GM18951 (cell line): ENCODE data around the gene ISG15.
"Not testable (repeated sequence)": the region's sequence is repeated elsewhere in the genome, so short reads cannot be mapped to it uniquely, and the experiment has no call there.

Experiments
- POLR2A ChIP-seq: IDR thresholded peaks from 4 replicates; pipeline ENCODE4 v1.6.1; 2011; ENCODE audit warnings: mild to moderate bottlenecking; ENCODE audit not compliant: insufficient read length, insufficient read depth; ENCODE audit errors: extremely low read depth
- in situ Hi-C: fragments of 300-500 bp; cut with MboI; formaldehyde crosslinking; loops from one replicate; pipeline ENCODE4 v1.12.0; 2022; ENCODE audit warnings: low sequenced_read_pairs, mixed read lengths, inconsistent platforms; ENCODE audit not compliant: unreplicated experiment

Gene ISG15

DNA sequence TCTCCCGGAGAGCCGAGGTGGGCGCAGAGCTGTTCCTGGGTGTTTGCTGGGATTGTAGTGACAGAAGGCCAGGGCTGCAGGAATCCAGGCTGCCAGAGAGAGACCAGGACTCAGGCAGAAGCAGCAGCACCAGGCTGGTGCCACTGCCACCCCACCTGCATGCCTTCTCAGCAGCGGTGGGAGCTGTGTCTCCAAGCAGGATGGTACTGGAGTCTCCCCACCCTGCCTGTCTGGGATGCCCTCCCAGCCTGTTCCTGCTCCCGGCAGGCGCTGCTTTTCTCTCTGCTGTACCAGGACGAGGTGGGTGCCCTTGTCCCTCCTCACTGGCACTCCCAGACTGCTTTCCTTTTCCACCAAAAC, 8.9 kb upstream of the ISG15 start:
- in situ Hi-C loops, result no loop called here
- no peak for TF ChIP-seq POLR2A

DNA sequence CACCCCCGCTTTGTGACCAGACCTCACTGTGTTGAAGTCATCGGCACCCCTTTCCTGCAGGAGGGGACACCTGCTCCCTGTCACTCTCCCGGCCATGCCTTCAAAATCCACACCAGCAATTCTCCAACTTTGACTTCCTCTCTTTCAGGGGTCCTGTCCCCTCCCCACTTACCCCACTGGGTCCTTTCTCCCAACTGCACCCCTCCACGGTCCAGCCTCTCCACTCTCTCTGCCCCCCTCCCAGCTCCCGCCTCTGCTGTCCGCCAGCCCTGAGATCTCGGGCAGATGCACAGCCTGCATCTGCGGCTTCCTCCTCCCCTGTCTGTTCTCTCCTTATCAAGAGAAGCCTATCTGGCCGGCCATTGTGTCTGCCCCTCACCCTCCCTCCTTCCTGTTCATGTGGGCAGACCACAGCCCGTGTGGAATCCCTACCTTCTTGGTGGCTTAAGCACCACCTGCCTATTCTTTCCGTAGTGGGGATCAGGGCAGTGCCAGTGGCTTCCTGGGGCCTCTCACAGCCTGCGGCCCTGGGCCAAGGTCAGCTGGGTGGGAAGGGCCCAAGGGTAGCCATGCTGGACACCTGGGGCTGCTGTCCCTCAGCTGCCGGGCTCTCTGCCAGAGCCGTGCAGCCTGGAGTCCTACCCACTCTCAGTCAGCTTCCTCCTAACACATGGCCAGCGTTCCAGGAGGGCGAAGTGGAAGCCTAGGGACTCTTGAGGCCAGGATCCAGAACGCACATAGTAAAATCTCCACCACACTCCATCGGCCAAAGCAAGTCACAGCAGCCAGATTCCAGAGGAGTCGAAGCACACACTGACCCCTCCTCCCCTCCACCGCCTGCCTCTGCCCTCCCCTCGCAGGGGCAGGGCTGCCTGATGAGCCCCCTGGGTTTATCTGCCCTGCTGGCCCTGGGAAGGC, 8.3 kb upstream of the ISG15 start:
- no peak for TF ChIP-seq POLR2A
- in situ Hi-C loops, result loop anchor here (5.0 kb wide), 1 partner anchor 33 kb away; no protein-coding TSS in a partner anchor

DNA sequence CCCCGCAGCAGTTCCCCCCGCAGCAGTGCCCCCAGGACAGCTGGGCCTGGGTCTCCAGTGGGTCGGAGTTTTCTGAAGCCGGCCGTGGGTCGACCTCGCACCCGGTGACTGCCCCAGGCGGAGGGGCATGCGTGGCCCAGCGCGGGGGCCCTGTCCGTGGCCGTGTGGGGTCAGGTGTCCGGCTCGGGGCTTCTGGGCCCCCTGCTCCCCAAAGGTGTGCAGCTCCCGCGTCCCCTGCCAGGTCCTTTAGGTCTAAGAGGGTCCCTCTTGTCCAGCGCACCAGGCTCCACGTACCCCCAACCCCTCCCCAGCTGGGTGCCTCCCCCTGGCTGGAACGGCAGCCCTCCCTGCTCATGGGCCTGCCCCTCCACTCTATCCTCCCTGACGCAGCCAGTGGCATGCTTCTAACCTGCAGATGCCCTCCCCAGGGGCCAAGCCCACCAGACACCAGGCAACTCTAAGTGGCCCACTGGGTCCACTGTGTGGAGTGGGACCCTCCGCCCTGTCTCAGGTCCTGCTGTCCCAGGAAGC, 7.5 kb upstream of the ISG15 start:
- in situ Hi-C loops, result loop anchor here (5.0 kb wide), 1 partner anchor 34 kb away; no protein-coding TSS in a partner anchor
- TF ChIP-seq POLR2A, result no peak

DNA sequence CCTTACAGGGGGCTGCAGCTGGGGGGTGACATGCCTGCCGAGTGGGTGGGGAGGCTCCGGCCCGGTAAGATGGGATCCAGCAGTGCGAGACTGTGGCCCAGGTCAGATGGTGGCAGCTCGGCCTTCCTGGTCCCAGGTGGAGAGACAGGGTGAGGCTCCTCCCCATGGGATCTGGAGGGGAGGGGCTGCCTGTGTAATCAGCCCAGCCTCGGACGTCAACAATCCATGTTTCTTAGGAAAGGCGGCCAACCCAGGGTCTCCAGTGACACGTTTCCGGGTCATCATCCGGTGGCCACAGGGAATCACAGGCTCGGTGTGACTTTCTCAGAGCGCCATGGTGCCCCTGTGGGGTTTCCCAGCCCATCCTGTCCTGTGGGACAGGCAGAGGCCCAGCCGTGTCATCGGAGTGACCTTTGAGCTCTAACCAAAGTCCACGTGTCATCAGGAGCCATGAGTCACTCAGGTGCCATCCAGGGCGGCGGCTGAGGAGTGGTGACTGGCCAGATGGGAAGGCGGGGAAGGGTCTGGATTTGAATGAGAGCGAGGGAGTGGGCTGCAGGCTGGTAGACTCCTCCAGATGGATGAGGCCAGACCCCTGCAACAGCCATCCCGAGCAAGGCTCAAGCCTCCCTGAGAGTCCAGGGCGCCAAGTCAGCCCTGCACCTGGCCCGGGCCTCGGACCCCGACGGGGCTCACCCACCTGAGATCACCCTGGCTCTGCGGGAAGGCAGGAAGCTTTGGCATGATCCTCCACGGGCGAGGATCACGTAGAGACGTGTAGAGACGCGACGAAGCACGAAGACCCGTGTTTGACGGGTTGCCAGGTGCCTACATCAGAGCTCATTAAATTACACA, 6.8 kb upstream of the ISG15 start:
- in situ Hi-C loops, result loop anchor here (5.0 kb wide), 1 partner anchor 34 kb away; no protein-coding TSS in a partner anchor
- TF ChIP-seq POLR2A, result no peak

DNA sequence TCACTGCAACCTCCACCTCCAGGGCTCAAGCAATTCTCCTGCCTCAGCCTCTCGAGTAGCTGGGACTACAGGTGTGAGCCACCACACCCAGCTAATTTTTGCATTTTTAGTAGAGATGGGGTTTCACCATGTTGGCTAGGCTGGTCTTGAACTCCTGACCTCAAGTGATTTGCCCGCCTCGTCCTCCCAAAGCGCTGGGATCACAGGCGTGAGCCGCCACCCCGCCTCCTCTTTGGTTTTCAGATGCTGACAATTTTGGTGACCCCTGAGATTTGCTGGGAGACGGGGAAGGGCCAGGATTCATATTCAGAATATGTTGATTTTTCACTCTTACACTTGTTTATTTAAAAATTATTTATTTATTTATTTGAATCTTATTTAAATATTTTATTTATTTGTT, 3.2 kb upstream of the ISG15 start:
- in situ Hi-C loops, result not testable (repeated sequence)

DNA sequence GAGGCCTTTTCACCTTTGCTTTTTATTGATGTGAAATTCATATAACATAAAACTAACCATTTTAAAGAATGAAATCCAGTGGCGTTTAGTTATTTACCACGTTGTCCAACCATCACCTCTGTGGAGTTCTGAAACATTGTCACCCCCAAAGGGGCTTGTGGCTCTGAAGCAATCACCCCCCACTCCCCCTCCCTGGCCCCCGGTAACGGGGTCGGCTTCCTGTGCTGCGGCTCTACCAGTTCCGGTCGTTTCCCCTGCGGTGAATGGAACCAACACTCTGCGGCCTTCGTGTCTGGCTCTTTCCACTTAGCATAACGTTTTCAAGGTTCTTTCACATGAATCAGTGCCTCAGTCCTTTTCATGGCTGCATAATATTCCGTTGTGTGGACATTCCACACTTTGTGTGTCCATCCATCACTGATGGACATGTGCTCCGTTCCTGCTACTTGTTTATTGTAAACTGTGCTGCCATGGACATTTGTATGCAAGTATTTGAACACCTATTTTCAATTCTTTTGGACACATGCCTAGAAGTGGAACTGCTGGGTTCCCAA, 1.8 kb upstream of the ISG15 start:
- TF ChIP-seq POLR2A, result no peak
- in situ Hi-C loops, result no loop called here

DNA sequence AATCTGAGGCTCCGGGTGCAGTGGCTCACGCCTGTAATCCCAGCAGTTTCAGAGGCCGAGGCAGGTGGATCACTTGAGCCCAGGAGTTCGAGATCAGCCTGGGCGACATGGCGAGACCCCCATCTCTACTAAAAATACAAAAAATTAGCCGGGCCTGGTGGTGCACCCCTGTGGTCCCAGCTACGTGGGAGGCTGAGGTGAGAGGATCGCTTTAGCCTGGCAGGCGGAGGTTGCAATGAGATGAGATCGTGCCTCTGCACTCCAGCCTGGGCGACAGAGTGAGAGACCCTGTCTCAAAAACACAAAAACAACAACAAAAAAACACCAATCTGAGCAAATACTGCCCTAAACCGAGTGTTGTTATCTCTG, 577 bp upstream of the ISG15 start:
- in situ Hi-C loops, result not testable (repeated sequence)

DNA sequence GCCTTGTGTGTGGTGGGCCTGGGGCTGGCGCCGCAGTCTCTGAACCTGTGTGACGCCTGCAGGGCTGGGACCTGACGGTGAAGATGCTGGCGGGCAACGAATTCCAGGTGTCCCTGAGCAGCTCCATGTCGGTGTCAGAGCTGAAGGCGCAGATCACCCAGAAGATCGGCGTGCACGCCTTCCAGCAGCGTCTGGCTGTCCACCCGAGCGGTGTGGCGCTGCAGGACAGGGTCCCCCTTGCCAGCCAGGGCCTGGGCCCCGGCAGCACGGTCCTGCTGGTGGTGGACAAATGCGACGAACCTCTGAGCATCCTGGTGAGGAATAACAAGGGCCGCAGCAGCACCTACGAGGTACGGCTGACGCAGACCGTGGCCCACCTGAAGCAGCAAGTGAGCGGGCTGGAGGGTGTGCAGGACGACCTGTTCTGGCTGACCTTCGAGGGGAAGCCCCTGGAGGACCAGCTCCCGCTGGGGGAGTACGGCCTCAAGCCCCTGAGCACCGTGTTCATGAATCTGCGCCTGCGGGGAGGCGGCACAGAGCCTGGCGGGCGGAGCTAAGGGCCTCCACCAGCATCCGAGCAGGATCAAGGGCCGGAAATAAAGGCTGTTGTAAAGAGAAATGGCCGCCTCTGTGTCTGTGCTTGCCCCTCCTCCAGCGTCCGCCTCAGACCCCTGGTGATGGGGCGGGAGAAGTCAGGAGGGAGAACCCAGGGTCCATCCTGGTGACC, 788 bp downstream of the ISG15 start:
- no peak for TF ChIP-seq POLR2A
- in situ Hi-C loops, result no loop called here

DNA sequence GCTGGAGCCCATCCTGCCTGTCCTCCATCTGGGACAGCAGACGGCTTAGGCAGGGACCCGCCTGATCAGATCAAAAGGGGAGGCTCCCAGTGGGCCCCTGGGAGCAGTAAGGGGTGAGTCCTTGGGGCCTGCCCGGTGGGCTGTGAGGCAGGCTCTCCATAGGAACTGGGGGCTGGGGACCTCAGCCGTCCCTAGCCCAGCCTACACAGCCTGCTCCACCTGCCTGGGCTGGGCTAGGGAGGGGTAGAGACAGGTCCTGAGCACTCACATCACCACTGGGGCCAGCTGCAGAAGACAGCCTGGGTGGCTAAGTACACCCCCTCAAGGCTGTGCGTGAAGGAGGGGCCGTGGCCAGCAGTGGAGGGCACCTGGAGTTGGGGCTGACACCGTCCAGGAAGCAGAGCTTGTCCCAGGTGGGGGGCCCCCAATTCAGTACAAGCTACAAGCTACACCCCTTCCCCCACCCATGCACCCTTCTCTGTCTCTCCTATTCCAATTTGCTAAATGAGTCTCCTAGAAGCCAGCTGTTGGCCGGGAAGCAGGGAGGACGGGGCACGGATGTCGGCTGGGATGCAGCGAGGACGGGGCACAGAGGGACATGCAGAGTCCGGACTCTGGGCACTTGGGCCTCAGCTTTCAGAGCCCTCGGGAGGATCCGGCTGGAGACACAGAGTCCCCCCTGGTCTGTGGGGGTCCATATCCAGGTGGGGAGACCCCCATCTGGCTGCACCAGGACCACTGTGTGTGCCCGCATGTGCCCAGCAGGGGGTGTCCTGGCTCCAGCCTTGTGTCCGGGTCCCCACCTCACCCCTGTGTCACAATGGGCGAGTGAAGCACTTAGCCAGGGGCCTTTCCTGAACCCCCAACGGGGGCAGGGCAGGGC, 1.7 kb downstream of the ISG15 start:
- TF ChIP-seq POLR2A, result peak; percentile 29
- in situ Hi-C loops, result no loop called here

DNA sequence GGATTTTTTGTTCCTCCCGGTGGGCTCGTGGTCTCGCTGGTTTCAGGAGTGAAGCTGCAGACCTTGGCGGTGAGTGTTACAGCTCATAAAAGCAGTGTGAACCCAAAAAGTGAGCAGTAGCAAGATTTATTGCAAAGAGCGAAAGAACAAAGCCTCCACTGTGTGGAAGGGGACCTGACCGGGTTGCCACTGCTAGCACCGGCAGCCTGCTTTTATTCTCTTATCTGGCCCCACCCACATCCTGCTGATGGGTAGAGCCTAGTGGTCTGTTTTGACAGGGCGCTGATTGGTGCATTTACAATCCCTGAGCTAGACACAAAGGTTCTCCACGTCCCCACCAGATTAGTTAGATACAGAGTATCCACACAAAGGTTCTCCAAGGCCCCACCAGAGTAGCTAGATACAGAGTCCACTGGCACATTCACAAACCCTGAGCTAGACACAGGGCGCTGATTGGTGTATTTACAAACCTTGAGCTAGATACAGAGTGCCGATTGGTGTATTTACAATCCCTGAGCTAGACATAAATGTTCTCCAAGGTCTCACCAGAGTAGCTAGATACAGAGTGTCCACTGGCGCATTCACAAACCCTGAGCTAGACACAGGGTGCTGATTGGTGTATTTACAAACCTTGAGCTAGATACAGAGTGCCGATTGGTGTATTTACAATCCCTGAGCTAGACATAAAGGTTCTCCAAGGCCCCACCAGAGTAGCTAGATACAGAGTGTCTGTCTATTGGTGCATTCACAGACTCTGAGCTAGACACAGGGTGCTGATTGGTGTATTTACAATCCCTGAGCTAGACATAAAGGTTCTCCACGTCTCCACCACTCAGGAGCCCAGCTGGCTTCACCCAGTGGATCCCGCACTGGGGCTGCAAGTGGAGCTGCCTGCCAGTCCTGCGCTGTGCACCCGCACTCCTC, 4.4 kb downstream of the ISG15 start:
- in situ Hi-C loops, result not testable (repeated sequence)

DNA sequence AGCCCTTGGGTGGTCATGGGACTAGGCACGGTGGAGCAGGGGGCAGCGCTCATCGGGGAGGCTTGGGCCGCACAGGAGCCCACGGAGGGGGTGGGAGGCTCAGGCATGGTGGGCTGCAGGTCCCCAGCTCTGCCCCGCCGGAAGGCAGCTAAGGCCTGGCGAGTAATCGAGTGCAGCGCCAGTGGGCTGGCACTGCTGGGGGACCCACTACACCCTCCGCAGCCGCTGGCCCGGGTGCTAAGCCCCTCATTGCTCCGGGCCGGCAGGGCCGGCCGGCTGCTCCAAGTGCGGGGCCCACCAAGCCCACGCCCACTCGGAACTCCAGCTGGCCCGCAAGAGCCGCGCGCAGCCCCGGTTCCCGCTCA, 5.0 kb downstream of the ISG15 start:
- in situ Hi-C loops, result not testable (repeated sequence)
